H1 (cell line): ENCODE data around the gene EPHA5.

Source experiments
- CTCF ChIP-seq, 3 experiments: IDR thresholded peaks; 1 replicate in 2 of 3; 2 replicates in 1 of 3; pipeline versions ENCODE4 v1.5.1 to v1.6.1; 2011; ENCODE audit warnings: low read length in 3 of 3, mild to moderate bottlenecking in 3 of 3, inconsistent platforms in 2 of 3, low read depth in 1 of 3, moderate library complexity in 1 of 3; ENCODE audit not compliant: insufficient read depth in 1 of 3; ENCODE audit errors: control extremely low read depth in 1 of 3
- EP300 ChIP-seq, 2 experiments: IDR thresholded peaks; 1 replicate in 1 of 2; 2 replicates in 1 of 2; pipeline ENCODE4 v1.6.1; 2011 to 2012; ENCODE audit warnings: low read depth in 2 of 2, low read length in 2 of 2, mild to moderate bottlenecking in 2 of 2, borderline replicate concordance in 1 of 2, inconsistent platforms in 1 of 2, moderate library complexity in 1 of 2
- HDAC6 ChIP-seq: IDR thresholded peaks from one replicate; pipeline ENCODE4 v1.7.1; 2012; ENCODE audit warnings: low read depth, mild to moderate bottlenecking, inconsistent platforms, low read length, moderate library complexity
- MAX ChIP-seq: IDR thresholded peaks from 2 replicates; pipeline ENCODE4 v1.6.1; 2012; ENCODE audit warnings: inconsistent platforms
- POLR2A ChIP-seq, 2 experiments: IDR thresholded peaks; 1 replicate in 1 of 2; 2 replicates in 1 of 2; pipeline ENCODE4 v1.6.1; 2011; ENCODE audit warnings: low read depth in 2 of 2, low read length in 2 of 2, mild to moderate bottlenecking in 2 of 2; ENCODE audit errors: control extremely low read depth in 1 of 2
- POLR2AphosphoS5 ChIP-seq: IDR thresholded peaks from 2 replicates; pipeline ENCODE4 v1.6.1; 2011; ENCODE audit warnings: low read depth, low read length
- TAF1 ChIP-seq: IDR thresholded peaks from 2 replicates; pipeline ENCODE4 v1.6.1; 2011; ENCODE audit warnings: mild to moderate bottlenecking, low read depth, low read length
- ZNF274 ChIP-seq: IDR thresholded peaks from 2 replicates; pipeline ENCODE4 v1.7.0; 2012; ENCODE audit warnings: low read length, borderline replicate concordance; ENCODE audit errors: extremely low read depth

GRCh38 chr4:65580551-65580950 lies 89.7 kb downstream of the EPHA5 start:
- no peak for TF ChIP-seq MAX
- TF ChIP-seq ZNF274, result no peak
- no peak for TF ChIP-seq EP300 (IDR thresholded peaks at IDR 0.05; ENCODE audit: borderline replicate concordance in 1 of 2, low read depth in 2 of 2, low read length in 2 of 2)
- no peak for TF ChIP-seq TAF1
- TF ChIP-seq HDAC6, result no peak
- TF ChIP-seq POLR2AphosphoS5, result no peak
- no peak for TF ChIP-seq POLR2A (IDR thresholded peaks at IDR 0.05; ENCODE audit: control extremely low read depth in 1 of 2, low read depth in 2 of 2, low read length in 2 of 2)
- no peak for TF ChIP-seq CTCF (IDR thresholded peaks at IDR 0.05; ENCODE audit: control extremely low read depth in 1 of 3, insufficient read depth in 1 of 3, low read depth in 1 of 3, low read length in 3 of 3)
